ENCODE measurements around the gene ADGRG6.

The ADGRG6 gene

GRCh38 chr6:142350309-142350708 lies 48.5 kb downstream of the ADGRG6 start:
- no peak for DNase-seq

- DNase-seq = no peak
Observed at GRCh38 chr6:142353690-142354089, 51.9 kb downstream of the ADGRG6 start.

GRCh38 chr6:142354650-142355049 lies 52.8 kb downstream of the ADGRG6 start:
- DNase-seq = no peak

GRCh38 chr6:142355520-142356174 lies 53.8 kb downstream of the ADGRG6 start:
- no peak for DNase-seq

- no peak for DNase-seq
Observed at GRCh38 chr6:142356201-142356883, 54.5 kb downstream of the ADGRG6 start.

GRCh38 chr6:142356884-142357225 lies 55.0 kb downstream of the ADGRG6 start:
- no peak for DNase-seq

- DNase-seq = no peak
Observed at GRCh38 chr6:142357879-142358278, 56.1 kb downstream of the ADGRG6 start.

- no peak for DNase-seq
Observed at GRCh38 chr6:142359271-142359960, 57.6 kb downstream of the ADGRG6 start.

GRCh38 chr6:142361345-142361744 lies 59.5 kb downstream of the ADGRG6 start:
- DNase-seq = no peak

GRCh38 chr6:142361779-142362750 lies 60.3 kb downstream of the ADGRG6 start:
- peak; percentile 24 for DNase-seq

GRCh38 chr6:142367061-142367460 lies 65.3 kb downstream of the ADGRG6 start:
- no peak for DNase-seq

GRCh38 chr6:142367501-142368018 lies 65.8 kb downstream of the ADGRG6 start:
- DNase-seq = no peak

GRCh38 chr6:142369266-142369665 lies 67.5 kb downstream of the ADGRG6 start:
- no peak for DNase-seq

GRCh38 chr6:142372348-142372747 lies 70.5 kb downstream of the ADGRG6 start:
- no peak for DNase-seq

GRCh38 chr6:142373268-142374090 lies 71.7 kb downstream of the ADGRG6 start:
- DNase-seq = no peak

GRCh38 chr6:142374091-142374770 lies 72.4 kb downstream of the ADGRG6 start:
- DNase-seq = no peak

GRCh38 chr6:142374965-142375733 lies 73.3 kb downstream of the ADGRG6 start:
- no peak for DNase-seq

GRCh38 chr6:142376115-142376514 lies 74.3 kb downstream of the ADGRG6 start:
- DNase-seq = no peak

GRCh38 chr6:142376800-142377496 lies 75.1 kb downstream of the ADGRG6 start:
- peak; percentile 91 for DNase-seq

GRCh38 chr6:142377497-142377848 lies 75.7 kb downstream of the ADGRG6 start:
- no peak for DNase-seq

Measured in NCI-H2171 (cell line).